GM12878 (cell line): ENCODE results near the gene PCDHB16.
"Not testable (repeated sequence)": the region's sequence is repeated elsewhere in the genome, so short reads cannot be mapped to it uniquely, and the experiment has no call there.

Source experiments
- EZH2 ChIP-seq: IDR thresholded peaks from 2 replicates; pipeline ENCODE4 v1.6.1; 2012; ENCODE audit warnings: low read depth, mild to moderate bottlenecking, control low read depth, inconsistent platforms, low read length, borderline replicate concordance; ENCODE audit not compliant: control insufficient read depth
- GABPA ChIP-seq: IDR thresholded peaks from 2 replicates; pipeline ENCODE4 v1.6.1; 2014; ENCODE audit warnings: antibody characterized with exemption, low read depth, mild to moderate bottlenecking, inconsistent platforms
- SP1 ChIP-seq: IDR thresholded peaks from one replicate; pipeline ENCODE4 v1.6.1; 2011; ENCODE audit warnings: low read depth, low read length
- ZNF384 ChIP-seq: IDR thresholded peaks from 2 replicates; pipeline ENCODE4 v1.6.1; 2012; ENCODE audit warnings: low read depth, mild to moderate bottlenecking, low read length, improper control_type of control experiment, borderline replicate concordance
- TF ChIP-seq, protein P1 (sequence below), 3 experiments: IDR thresholded peaks in 2 of 3; conservative IDR thresholded peaks in 1 of 3; 2 replicates each; pipeline ENCODE4 v1.5.1; 2011; ENCODE audit warnings: low read depth in 3 of 3, low read length in 3 of 3, mild to moderate bottlenecking in 3 of 3, control low read depth in 2 of 3, moderate library complexity in 2 of 3, inconsistent platforms in 1 of 3, mixed read lengths in 1 of 3; ENCODE audit not compliant: control insufficient read depth in 2 of 3, insufficient read depth in 1 of 3; ENCODE audit errors: extremely low read depth in 1 of 3

DNA sequence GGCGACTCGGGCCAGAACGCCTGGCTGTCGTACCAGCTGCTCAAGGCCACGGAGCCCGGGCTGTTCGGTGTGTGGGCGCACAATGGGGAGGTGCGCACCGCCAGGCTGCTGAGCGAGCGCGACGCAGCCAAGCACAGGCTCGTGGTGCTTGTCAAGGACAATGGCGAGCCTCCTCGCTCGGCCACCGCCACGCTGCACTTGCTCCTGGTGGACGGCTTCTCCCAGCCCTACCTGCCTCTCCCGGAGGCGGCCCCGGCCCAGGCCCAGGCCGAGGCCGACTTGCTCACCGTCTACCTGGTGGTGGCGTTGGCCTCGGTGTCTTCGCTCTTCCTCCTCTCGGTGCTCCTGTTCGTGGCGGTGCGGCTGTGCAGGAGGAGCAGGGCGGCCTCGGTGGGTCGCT is 12.1 kb downstream of the PCDHB16 start:
- TF ChIP-seq, protein P1, sequence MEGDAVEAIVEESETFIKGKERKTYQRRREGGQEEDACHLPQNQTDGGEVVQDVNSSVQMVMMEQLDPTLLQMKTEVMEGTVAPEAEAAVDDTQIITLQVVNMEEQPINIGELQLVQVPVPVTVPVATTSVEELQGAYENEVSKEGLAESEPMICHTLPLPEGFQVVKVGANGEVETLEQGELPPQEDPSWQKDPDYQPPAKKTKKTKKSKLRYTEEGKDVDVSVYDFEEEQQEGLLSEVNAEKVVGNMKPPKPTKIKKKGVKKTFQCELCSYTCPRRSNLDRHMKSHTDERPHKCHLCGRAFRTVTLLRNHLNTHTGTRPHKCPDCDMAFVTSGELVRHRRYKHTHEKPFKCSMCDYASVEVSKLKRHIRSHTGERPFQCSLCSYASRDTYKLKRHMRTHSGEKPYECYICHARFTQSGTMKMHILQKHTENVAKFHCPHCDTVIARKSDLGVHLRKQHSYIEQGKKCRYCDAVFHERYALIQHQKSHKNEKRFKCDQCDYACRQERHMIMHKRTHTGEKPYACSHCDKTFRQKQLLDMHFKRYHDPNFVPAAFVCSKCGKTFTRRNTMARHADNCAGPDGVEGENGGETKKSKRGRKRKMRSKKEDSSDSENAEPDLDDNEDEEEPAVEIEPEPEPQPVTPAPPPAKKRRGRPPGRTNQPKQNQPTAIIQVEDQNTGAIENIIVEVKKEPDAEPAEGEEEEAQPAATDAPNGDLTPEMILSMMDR (IDR thresholded peaks at IDR 0.05 in 2 of 3, conservative IDR thresholded peaks at IDR 0.05 in 1 of 3; ENCODE audit: control insufficient read depth in 2 of 3, extremely low read depth in 1 of 3, insufficient read depth in 1 of 3, low read depth in 3 of 3, low read length in 3 of 3), result not testable (repeated sequence)
- TF ChIP-seq ZNF384, SP1, EZH2, GABPA: not testable (repeated sequence)
